ENCODE data around the gene BRAT1.

BRAT1 gene

GRCh38 chr7:2520131-2520760 is 35.1 kb downstream of the BRAT1 start:
- no peaks in the 10 kb centered on the region for H3K9me3 ChIP-seq (ENCODE audit: insufficient read depth, low read depth, low read length)
- H3K4me3 ChIP-seq (ENCODE audit: low read length, poor library complexity, severe bottlenecking) = peak overlapping the region; percentile 72
- TF ChIP-seq, protein P1, sequence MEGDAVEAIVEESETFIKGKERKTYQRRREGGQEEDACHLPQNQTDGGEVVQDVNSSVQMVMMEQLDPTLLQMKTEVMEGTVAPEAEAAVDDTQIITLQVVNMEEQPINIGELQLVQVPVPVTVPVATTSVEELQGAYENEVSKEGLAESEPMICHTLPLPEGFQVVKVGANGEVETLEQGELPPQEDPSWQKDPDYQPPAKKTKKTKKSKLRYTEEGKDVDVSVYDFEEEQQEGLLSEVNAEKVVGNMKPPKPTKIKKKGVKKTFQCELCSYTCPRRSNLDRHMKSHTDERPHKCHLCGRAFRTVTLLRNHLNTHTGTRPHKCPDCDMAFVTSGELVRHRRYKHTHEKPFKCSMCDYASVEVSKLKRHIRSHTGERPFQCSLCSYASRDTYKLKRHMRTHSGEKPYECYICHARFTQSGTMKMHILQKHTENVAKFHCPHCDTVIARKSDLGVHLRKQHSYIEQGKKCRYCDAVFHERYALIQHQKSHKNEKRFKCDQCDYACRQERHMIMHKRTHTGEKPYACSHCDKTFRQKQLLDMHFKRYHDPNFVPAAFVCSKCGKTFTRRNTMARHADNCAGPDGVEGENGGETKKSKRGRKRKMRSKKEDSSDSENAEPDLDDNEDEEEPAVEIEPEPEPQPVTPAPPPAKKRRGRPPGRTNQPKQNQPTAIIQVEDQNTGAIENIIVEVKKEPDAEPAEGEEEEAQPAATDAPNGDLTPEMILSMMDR (conservative IDR thresholded peaks at IDR 0.05; ENCODE audit: low read length) = no peak
- no peak for TF ChIP-seq EZH2phosphoT487 (IDR thresholded peaks at IDR 0.05; ENCODE audit: borderline replicate concordance)
- H3K4me2 ChIP-seq (ENCODE audit: low read depth, low read length, poor library complexity, severe bottlenecking) = peak overlapping the region; percentile 63
- H3K27me3 ChIP-seq (ENCODE audit: insufficient read depth, low read length, poor library complexity, severe bottlenecking) = no peaks in the 10 kb centered on the region
- no peaks in the 10 kb centered on the region for H3K9me2 ChIP-seq (replicated peaks; ENCODE audit: low read depth, low read length)
- no peaks in the 10 kb centered on the region for H4K20me1 ChIP-seq (ENCODE audit: insufficient read depth, low read length, poor library complexity, severe bottlenecking)
- H3K4me1 ChIP-seq (ENCODE audit: insufficient read depth, low read length, poor library complexity, severe bottlenecking) = peaks cover 47% of the 10 kb centered on the region
- H3K36me3 ChIP-seq (ENCODE audit: insufficient read depth, low read length) = no peaks in the 10 kb centered on the region
- H3F3A ChIP-seq (ENCODE audit: low read depth) = no peaks in the 10 kb centered on the region
- no peak overlapping the region for H2AFZ ChIP-seq (ENCODE audit: low read length)
- no peaks in the 10 kb centered on the region for H3K79me2 ChIP-seq (ENCODE audit: insufficient read depth, low read length)
- no peak overlapping the region for H3K9ac ChIP-seq (ENCODE audit: low read depth, low read length, poor library complexity, severe bottlenecking)

- H3K27me3 ChIP-seq (ENCODE audit: insufficient read depth, low read length, poor library complexity, severe bottlenecking) = no peaks in the 10 kb centered on the region
These were observed 36.0 kb downstream of the BRAT1 start, which contains the start of gene LFNG for GRCh38 chr7:2519119-2519930. Gene LFNG (plus strand): TSS chr7:2519774. CDS start chr7:2519862, 88 bp downstream.

DNA sequence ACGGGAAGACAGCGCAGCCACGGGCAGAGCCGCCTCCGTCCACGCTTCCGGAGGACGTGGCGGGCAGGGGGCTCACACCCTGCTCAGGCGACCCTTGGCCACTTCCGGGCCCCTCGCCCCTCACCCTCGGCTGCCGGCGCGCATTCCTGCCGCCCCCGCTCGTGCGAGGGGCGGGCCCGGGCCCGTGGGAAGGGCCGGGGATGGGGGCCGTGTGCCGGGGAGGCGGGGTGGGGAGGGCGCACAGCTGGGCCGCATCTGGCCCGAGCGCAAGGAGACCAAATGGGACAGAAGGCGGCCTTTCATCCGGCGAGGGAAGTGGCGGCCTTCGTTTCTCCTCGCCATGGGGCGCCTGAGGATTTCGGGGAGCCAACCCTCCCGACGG is 36.6 kb downstream of the BRAT1 start:
- peaks cover 39% of the 10 kb centered on the region for H3K4me1 ChIP-seq (ENCODE audit: insufficient read depth, low read length, poor library complexity, severe bottlenecking)
- no peaks in the 10 kb centered on the region for H3K9me3 ChIP-seq (ENCODE audit: insufficient read depth, low read depth, low read length)
- no peaks in the 10 kb centered on the region for H3K36me3 ChIP-seq (ENCODE audit: insufficient read depth, low read length)
- H3K4me3 ChIP-seq (ENCODE audit: low read length, poor library complexity, severe bottlenecking) = peak overlapping the region; percentile 69
- no peaks in the 10 kb centered on the region for H3K79me2 ChIP-seq (ENCODE audit: insufficient read depth, low read length)
- no peaks in the 10 kb centered on the region for H3F3A ChIP-seq (ENCODE audit: low read depth)
- no peaks in the 10 kb centered on the region for H3K27me3 ChIP-seq (ENCODE audit: insufficient read depth, low read length, poor library complexity, severe bottlenecking)
- H3K9me2 ChIP-seq (replicated peaks; ENCODE audit: low read depth, low read length) = no peaks in the 10 kb centered on the region
- TF ChIP-seq, protein P1 (conservative IDR thresholded peaks at IDR 0.05; ENCODE audit: low read length) = no peak
- no peak for TF ChIP-seq EZH2phosphoT487 (IDR thresholded peaks at IDR 0.05; ENCODE audit: borderline replicate concordance)
- peak overlapping the region; percentile 85 for H3K4me2 ChIP-seq (ENCODE audit: low read depth, low read length, poor library complexity, severe bottlenecking)
- H2AFZ ChIP-seq (ENCODE audit: low read length) = peak overlapping the region; percentile 82
- H3K9ac ChIP-seq (ENCODE audit: low read depth, low read length, poor library complexity, severe bottlenecking) = peak overlapping the region; percentile 52
- no peaks in the 10 kb centered on the region for H4K20me1 ChIP-seq (ENCODE audit: insufficient read depth, low read length, poor library complexity, severe bottlenecking)

More at GRCh38 chr7:2519119-2519930, 36.0 kb downstream of the BRAT1 start, which contains the start of gene LFNG:
- peak within 1 kb of the TSS; percentile 82 for H2AFZ ChIP-seq (ENCODE audit: low read length)
- H3K36me3 ChIP-seq (ENCODE audit: insufficient read depth, low read length) = no peaks in the 10 kb centered on the region
- H3K79me2 ChIP-seq (ENCODE audit: insufficient read depth, low read length) = no peaks in the 10 kb centered on the region
- H3F3A ChIP-seq (ENCODE audit: low read depth) = no peaks in the 10 kb centered on the region
- peak within 1 kb of the TSS; percentile 72 for H3K4me3 ChIP-seq (ENCODE audit: low read length, poor library complexity, severe bottlenecking)
- TF ChIP-seq, protein P1 (conservative IDR thresholded peaks at IDR 0.05; ENCODE audit: low read length) = no peak
- TF ChIP-seq EZH2phosphoT487 (IDR thresholded peaks at IDR 0.05; ENCODE audit: borderline replicate concordance) = no peak
- H3K9me2 ChIP-seq (replicated peaks; ENCODE audit: low read depth, low read length) = no peaks in the 10 kb centered on the region
- no peaks in the 10 kb centered on the region for H4K20me1 ChIP-seq (ENCODE audit: insufficient read depth, low read length, poor library complexity, severe bottlenecking)
- H3K9me3 ChIP-seq (ENCODE audit: insufficient read depth, low read depth, low read length) = no peaks in the 10 kb centered on the region
- H3K9ac ChIP-seq (ENCODE audit: low read depth, low read length, poor library complexity, severe bottlenecking) = peak within 1 kb of the TSS; percentile 52
- H3K4me2 ChIP-seq (ENCODE audit: low read depth, low read length, poor library complexity, severe bottlenecking) = peak within 1 kb of the TSS; percentile 85
- peaks cover 45% of the 10 kb centered on the region for H3K4me1 ChIP-seq (ENCODE audit: insufficient read depth, low read length, poor library complexity, severe bottlenecking)

Data from Loucy (cell line).